Stimulated activated naive CD8-positive, alpha-beta T cell treated with anti-CD3 and anti-CD28 coated beads, Interleukin-15, Interleukin-2, amounts not matched to agents 100 ng/mL and 50 ng/mL, for 24 hours (primary cell): ENCODE measurements around the gene HRH3.

Experiments
- H3K27ac Mint-ChIP-seq: one replicate; pipeline ENCODE4 v1.8.0; 2021; ENCODE audit warnings: mild to moderate bottlenecking, mixed read lengths
- H3K27me3 Mint-ChIP-seq: one replicate; pipeline ENCODE4 v1.8.0; 2021; ENCODE audit warnings: mixed read lengths
- H3K36me3 Mint-ChIP-seq: one replicate; pipeline ENCODE4 v1.8.0; 2021; ENCODE audit warnings: low read depth, mixed read lengths
- H3K4me1 Mint-ChIP-seq: one replicate; pipeline ENCODE4 v1.8.0; 2021; ENCODE audit warnings: low read depth, mixed read lengths
- H3K4me3 Mint-ChIP-seq: one replicate; pipeline ENCODE4 v1.8.0; 2021; ENCODE audit warnings: mild to moderate bottlenecking, mixed read lengths
- H3K9me3 Mint-ChIP-seq: one replicate; pipeline ENCODE4 v1.8.0; 2021; ENCODE audit warnings: mixed read lengths

Gene HRH3

GRCh38 chr20:62217913-62218773 lies 1.9 kb downstream of the HRH3 start:
- Mint-ChIP-seq H3K36me3 (no peaks in the 10 kb centered on the region), H3K27ac (no peak overlapping the region), H3K9me3 (no peaks in the 10 kb centered on the region), H3K27me3 (peaks cover 35% of the 10 kb centered on the region), H3K4me1 (no peaks in the 10 kb centered on the region), H3K4me3 (no peak overlapping the region)

DNA sequence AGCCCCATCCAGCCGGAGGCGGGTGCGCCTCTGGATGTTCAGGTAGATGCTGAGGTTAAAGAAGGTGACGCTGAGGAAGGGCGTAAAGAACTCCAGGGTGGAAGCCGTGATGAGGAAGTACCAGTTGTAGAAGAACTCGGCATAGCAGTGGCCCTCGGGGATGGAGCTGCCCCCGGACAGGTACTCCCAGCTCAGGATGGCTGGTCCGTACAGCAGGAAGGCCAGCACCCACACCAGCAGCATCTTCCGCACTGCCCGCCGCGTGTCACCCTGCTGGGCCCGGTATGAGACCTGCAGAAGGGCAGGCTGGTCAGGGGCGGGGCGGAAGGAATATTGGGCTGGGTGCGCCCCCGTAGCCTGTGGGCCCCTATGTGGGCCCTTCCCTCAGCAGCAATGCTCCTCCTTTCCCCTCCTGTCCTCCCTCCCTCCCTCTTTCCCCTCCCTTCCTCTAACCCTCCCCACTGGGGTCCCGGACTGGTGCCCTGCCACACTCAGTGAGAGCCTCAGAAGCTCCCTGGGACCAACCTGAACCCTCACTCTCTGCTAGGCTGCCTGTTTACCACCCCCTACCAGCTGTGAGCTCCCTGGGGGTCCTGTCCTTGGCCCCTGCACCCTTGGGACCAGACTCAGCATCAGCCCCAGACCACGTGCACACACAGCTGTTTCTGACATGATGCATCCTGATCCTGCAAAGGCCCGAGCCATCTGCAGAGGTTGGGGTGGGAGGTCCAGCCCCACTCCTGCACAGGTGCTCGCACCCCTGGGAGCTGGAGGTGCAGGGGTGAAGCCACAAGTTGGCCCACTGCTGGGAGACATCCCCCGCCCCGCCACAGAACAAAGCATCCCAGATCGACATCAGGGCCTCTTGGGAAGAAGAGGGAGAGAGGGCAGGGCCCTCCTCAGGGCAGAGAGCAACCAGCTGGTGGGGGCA lies 3.2 kb downstream of the HRH3 start:
- Mint-ChIP-seq H3K36me3 (no peaks in the 10 kb centered on the region), H3K27me3 (peaks cover 34% of the 10 kb centered on the region), H3K27ac (no peak overlapping the region), H3K4me3 (no peak overlapping the region), H3K9me3 (no peaks in the 10 kb centered on the region), H3K4me1 (no peaks in the 10 kb centered on the region)

- Mint-ChIP-seq H3K4me1 (no peaks in the 10 kb centered on the region), H3K27me3 (peaks cover 28% of the 10 kb centered on the region), H3K36me3 (no peaks in the 10 kb centered on the region), H3K27ac (no peak overlapping the region), H3K4me3 (no peak overlapping the region), H3K9me3 (no peaks in the 10 kb centered on the region)
Observed at GRCh38 chr20:62215991-62216635, 4.0 kb downstream of the HRH3 start.

GRCh38 chr20:62215020-62215990 lies 4.8 kb downstream of the HRH3 start:
- peaks cover 25% of the 10 kb centered on the region for H3K27me3 Mint-ChIP-seq
- no peaks in the 10 kb centered on the region for H3K36me3 Mint-ChIP-seq
- H3K4me1 Mint-ChIP-seq, result no peaks in the 10 kb centered on the region
- H3K4me3 Mint-ChIP-seq, result no peak overlapping the region
- no peak overlapping the region for H3K27ac Mint-ChIP-seq
- H3K9me3 Mint-ChIP-seq, result no peaks in the 10 kb centered on the region

DNA sequence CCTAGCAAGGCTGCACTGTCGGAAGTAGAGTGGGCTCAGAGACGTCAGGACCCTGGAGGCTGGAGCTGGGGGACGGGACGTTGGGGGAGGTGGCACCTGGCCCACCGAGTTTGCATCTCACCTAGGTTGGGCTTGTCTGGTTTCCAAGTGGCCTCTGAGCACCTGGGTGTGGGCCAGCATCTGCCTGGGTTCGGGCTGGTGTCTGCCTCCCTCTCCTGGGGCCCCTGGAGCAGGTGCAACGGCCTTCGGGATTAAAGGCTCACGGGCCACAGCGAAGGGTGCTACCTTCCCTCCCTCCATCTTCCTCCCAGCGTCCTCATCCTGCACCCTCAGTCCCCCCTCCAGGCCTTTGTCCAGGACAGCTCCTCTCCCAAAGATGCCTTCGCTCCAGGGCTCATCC lies 6.0 kb downstream of the HRH3 start:
- Mint-ChIP-seq H3K27ac (no peak overlapping the region), H3K36me3 (no peaks in the 10 kb centered on the region), H3K4me3 (no peak overlapping the region), H3K4me1 (no peaks in the 10 kb centered on the region), H3K27me3 (peaks cover 20% of the 10 kb centered on the region), H3K9me3 (no peaks in the 10 kb centered on the region)

DNA sequence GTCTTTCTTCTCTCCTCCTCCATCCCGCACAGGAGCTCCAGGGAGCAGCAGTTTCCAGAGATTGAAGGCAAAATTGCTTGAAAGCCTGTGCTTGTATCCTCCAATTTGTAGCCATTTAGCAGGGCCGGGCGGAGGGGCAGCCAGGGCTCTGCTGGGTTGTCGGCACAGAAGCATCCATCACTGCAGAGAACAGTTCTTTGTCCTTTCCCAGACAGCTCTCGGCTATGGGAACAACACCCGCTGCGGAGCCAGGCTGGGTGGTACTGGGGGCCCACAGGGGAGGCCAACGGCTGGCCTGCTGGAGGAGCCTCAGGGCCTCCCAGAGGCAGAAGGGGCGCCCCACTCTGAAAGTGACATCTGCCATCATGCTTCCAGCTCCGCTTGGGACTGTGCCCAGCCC lies 7.8 kb downstream of the HRH3 start:
- Mint-ChIP-seq H3K27me3 (peaks cover 13% of the 10 kb centered on the region), H3K9me3 (no peaks in the 10 kb centered on the region), H3K4me3 (no peak overlapping the region), H3K27ac (no peak overlapping the region), H3K36me3 (no peaks in the 10 kb centered on the region), H3K4me1 (no peaks in the 10 kb centered on the region)

GRCh38 chr20:62211769-62212288 lies 8.2 kb downstream of the HRH3 start:
- Mint-ChIP-seq H3K4me1 (no peaks in the 10 kb centered on the region), H3K4me3 (no peak overlapping the region), H3K36me3 (no peaks in the 10 kb centered on the region), H3K9me3 (no peaks in the 10 kb centered on the region), H3K27me3 (peaks cover 10% of the 10 kb centered on the region), H3K27ac (no peak overlapping the region)

DNA sequence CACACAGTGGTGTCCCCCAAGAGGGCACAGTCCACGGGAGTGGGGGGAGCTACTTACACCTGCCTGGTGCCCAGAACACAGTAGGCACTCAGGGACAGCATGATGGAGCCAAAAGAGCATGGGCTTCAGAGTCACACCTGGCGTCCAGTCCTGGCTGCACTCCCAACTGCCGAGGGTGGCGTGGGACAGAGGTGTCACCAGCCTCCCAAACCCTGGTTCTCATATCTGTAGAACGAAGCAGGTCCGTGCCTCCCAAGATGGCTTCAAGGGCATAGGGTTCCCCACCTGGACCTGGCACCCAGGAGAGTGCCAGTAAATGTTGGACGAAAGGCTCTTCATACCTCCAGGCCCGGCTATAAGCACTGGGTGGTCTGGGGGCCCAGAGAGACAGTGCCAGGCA lies 8.9 kb downstream of the HRH3 start:
- no peaks in the 10 kb centered on the region for H3K4me1 Mint-ChIP-seq
- H3K4me3 Mint-ChIP-seq, result no peak overlapping the region
- no peak overlapping the region for H3K27ac Mint-ChIP-seq
- peaks cover 10% of the 10 kb centered on the region for H3K27me3 Mint-ChIP-seq
- H3K36me3 Mint-ChIP-seq, result no peaks in the 10 kb centered on the region
- H3K9me3 Mint-ChIP-seq, result no peaks in the 10 kb centered on the region

GRCh38 chr20:62210496-62210855 lies 9.6 kb downstream of the HRH3 start:
- no peaks in the 10 kb centered on the region for H3K4me1 Mint-ChIP-seq
- H3K9me3 Mint-ChIP-seq, result no peaks in the 10 kb centered on the region
- no peaks in the 10 kb centered on the region for H3K36me3 Mint-ChIP-seq
- H3K4me3 Mint-ChIP-seq, result no peak overlapping the region
- peaks cover 10% of the 10 kb centered on the region for H3K27me3 Mint-ChIP-seq
- no peak overlapping the region for H3K27ac Mint-ChIP-seq

- Mint-ChIP-seq H3K27ac (no peak overlapping the region), H3K9me3 (no peaks in the 10 kb centered on the region), H3K4me3 (no peak overlapping the region), H3K36me3 (no peaks in the 10 kb centered on the region), H3K27me3 (peaks cover 6% of the 10 kb centered on the region), H3K4me1 (no peaks in the 10 kb centered on the region)
Observed at GRCh38 chr20:62209850-62210495, 10.1 kb downstream of the HRH3 start.

GRCh38 chr20:62208795-62209755 lies 11.0 kb downstream of the HRH3 start:
- Mint-ChIP-seq H3K9me3 (no peaks in the 10 kb centered on the region), H3K4me1 (no peaks in the 10 kb centered on the region), H3K4me3 (no peak overlapping the region), H3K36me3 (no peaks in the 10 kb centered on the region), H3K27me3 (peaks cover 3% of the 10 kb centered on the region), H3K27ac (no peak overlapping the region)

DNA sequence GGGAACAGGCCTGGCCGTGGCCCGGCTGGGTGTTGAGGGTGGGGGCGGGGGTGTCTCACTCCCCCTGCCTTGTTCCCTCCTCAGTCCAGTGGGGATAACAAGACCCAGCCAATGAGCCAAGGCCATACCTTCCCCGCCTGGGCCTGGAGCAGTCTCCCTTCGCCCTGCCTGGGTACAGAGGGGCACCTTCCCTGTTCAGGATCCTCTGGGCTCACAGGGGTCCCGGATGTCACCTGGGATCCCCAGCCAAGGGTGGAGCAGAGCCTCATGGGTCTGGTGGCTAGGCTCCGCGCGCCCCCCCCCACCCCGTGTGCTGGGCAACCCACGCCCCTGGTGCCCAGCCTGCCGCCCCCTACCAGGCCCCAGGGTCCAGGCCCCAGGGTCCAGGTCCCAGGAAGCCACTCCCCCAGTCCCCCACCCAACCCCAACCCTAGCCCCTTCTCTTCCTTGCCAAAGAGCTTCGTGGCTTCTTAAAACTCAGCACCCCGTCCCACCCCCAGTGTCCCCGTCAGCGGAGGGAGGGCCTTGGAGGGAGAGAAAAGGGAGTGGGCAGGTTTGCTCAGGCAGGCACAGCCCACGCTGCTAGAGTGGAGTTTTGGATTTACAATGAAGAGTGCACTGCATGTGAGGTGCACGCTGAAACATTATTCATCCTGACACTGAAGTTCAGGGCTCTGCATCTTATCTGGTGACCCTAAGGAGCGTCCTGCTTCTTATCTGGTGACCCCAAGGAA lies 11.8 kb downstream of the HRH3 start:
- Mint-ChIP-seq H3K9me3 (no peaks in the 10 kb centered on the region), H3K27me3 (peaks cover 3% of the 10 kb centered on the region), H3K4me1 (no peaks in the 10 kb centered on the region), H3K27ac (no peak overlapping the region), H3K4me3 (no peak overlapping the region), H3K36me3 (peaks cover 5% of the 10 kb centered on the region)
